Vagina (tissue), 2 donors: Measurements from ENCODE around the gene NOP53. TPM values are rescaled to one million over a fixed set of nuclear protein-coding genes. Genes with fewer than 3 reads are reported as not detected.
"Not testable (repeated sequence)": the region's sequence is repeated elsewhere in the genome, so short reads cannot be mapped to it uniquely, and the experiment has no call there.

Experiments used
- DNase-seq, 2 donors: peaks; one replicate each; pipeline ENCODE4 v3.0.0-alpha.2; 2017; ENCODE audit errors: extremely low spot score in 2 of 2
- H3K27ac ChIP-seq: fragments of 200-600 bp; sonication (generic); one replicate; pipeline ENCODE4 v1.5.1; 2019
- H3K27me3 ChIP-seq: fragments of 200-600 bp; sonication (generic); one replicate; pipeline ENCODE4 v1.5.1; 2019
- H3K36me3 ChIP-seq, 2 donors: fragments of 200-600 bp; sonication (generic); one replicate each; pipeline ENCODE4 v1.5.1; 2017 to 2019
- H3K4me1 ChIP-seq: fragments of 200-600 bp; sonication (generic); one replicate; pipeline ENCODE4 v1.5.1; 2019
- H3K4me3 ChIP-seq, 2 donors: fragments of 200-600 bp; sonication (generic); 1 replicate in 1 of 2; 2 replicates in 1 of 2; pipeline ENCODE4 v1.5.1; 2016 to 2019
- H3K9me3 ChIP-seq: fragments of 200-600 bp; sonication (generic); one replicate; pipeline ENCODE4 v1.5.1; 2019
- POLR2A ChIP-seq, 2 donors: fragments of 450-650 bp; IDR thresholded peaks; one replicate each; pipeline ENCODE4 v1.6.1; 2017; ENCODE audit warnings: antibody characterized with exemption in 2 of 2, mild to moderate bottlenecking in 2 of 2, moderate library complexity in 2 of 2
- POLR2AphosphoS5 ChIP-seq, 2 donors: sonication (generic); formaldehyde crosslinking; IDR thresholded peaks; one replicate each; pipeline ENCODE4 v1.9.0; 2017; ENCODE audit warnings: antibody characterized with exemption in 2 of 2, mild to moderate bottlenecking in 2 of 2, low read depth in 1 of 2; ENCODE audit not compliant: insufficient read depth in 1 of 2
- intact Hi-C: fragments of 100-400 bp; cut with DNase I; formaldehyde crosslinking; loops from one replicate; pipeline ENCODE4 v1.15.1; 2023
- total RNA-seq: library from RNA; depleted of rRNA; stranded (reverse); fragments of >200 nt; gene quantifications from one replicate; pipeline ENCODE4 v1.2.3, GENCODE V29; 2016
- TF ChIP-seq, protein P1 (sequence below), 3 experiments: fragments of 450-650 bp in 2 of 3; fragments of 200-600 bp in 1 of 3; sonication (generic) in 1 of 3; IDR thresholded peaks; one replicate each; pipeline ENCODE4 v1.5.1; 2017 to 2019; ENCODE audit warnings: antibody characterized with exemption in 3 of 3, mild to moderate bottlenecking in 2 of 3, moderate library complexity in 2 of 3

NOP53 gene
- total RNA-seq, 1 donor from 2014 or later, result 517 TPM

GRCh38 chr19:47762615-47763308 is 17.4 kb downstream of the NOP53 start:
- DNase-seq, result no peak
- intact Hi-C loops, result no loop called here
- H3K4me3 ChIP-seq, result no peak overlapping the region
- no peaks in the 10 kb centered on the region for H3K9me3 ChIP-seq
- peaks cover 0 to 7% of the 10 kb centered on the region in 2 donors for H3K36me3 ChIP-seq
- H3K4me1 ChIP-seq, result no peaks in the 10 kb centered on the region
- no peak overlapping the region for H3K27ac ChIP-seq
- no peaks in the 10 kb centered on the region for H3K27me3 ChIP-seq
- TF ChIP-seq POLR2AphosphoS5 (IDR thresholded peaks at IDR 0.05; ENCODE audit: insufficient read depth in 1 of 2, low read depth in 1 of 2) (peak; percentile 60 to 75), POLR2A (IDR thresholded peaks at IDR 0.05) (no peak)
- TF ChIP-seq, protein P1, sequence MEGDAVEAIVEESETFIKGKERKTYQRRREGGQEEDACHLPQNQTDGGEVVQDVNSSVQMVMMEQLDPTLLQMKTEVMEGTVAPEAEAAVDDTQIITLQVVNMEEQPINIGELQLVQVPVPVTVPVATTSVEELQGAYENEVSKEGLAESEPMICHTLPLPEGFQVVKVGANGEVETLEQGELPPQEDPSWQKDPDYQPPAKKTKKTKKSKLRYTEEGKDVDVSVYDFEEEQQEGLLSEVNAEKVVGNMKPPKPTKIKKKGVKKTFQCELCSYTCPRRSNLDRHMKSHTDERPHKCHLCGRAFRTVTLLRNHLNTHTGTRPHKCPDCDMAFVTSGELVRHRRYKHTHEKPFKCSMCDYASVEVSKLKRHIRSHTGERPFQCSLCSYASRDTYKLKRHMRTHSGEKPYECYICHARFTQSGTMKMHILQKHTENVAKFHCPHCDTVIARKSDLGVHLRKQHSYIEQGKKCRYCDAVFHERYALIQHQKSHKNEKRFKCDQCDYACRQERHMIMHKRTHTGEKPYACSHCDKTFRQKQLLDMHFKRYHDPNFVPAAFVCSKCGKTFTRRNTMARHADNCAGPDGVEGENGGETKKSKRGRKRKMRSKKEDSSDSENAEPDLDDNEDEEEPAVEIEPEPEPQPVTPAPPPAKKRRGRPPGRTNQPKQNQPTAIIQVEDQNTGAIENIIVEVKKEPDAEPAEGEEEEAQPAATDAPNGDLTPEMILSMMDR (IDR thresholded peaks at IDR 0.05), result no peak

GRCh38 chr19:47764705-47765104 is 19.4 kb downstream of the NOP53 start:
- H3K4me3 ChIP-seq, intact Hi-C loops, DNase-seq, H3K36me3 ChIP-seq, H3K4me1 ChIP-seq, H3K27ac ChIP-seq, H3K27me3 ChIP-seq, H3K9me3 ChIP-seq: not testable (repeated sequence)

DNA sequence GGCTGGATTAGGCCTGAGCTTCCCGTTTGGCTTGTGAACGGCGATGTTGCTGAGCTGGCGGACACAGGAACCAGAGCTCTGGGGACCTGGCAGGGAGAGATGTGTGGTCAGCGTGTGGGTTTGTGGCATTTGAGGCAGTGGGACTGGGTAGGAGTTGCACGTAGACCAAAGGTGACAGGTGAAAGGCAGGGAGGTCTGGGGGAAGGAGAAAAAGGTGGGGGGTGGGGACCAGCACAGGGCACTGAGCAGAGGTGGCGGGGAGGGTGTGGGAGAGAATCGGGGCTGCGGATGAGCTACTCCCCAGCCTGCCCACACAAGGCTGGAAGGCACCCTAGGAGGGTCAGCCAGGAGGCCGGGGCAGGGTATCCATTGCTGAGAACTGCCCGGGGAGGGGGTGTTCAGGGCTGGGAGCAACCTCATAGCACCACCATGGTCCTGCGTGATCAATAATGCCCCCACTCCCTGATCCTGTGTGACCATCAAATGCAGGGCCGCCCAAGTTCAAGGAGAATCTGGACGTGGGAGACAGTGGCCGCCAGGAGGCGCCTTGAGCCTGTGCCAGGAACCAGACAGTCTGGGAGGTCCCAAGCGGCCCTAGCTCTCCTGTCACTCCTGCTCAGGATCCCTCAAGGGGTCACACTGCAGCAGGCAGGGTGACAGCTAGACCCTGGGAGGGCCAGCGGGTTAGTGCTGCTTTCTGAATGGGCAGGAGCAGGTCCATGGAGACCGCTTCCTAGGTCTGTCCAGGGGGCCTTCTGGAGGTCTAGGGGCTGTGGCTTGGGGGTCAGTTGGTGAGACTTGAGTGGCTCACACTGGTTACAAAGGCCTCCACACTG is 20.4 kb downstream of the NOP53 start:
- H3K4me3 ChIP-seq, result no peak overlapping the region
- H3K27me3 ChIP-seq, result no peaks in the 10 kb centered on the region
- no peaks in the 10 kb centered on the region for H3K4me1 ChIP-seq
- DNase-seq, result no peak
- no peaks in the 10 kb centered on the region for H3K9me3 ChIP-seq
- TF ChIP-seq, protein P1 (IDR thresholded peaks at IDR 0.05), result peak; percentile 45 to 62 (median 49)
- TF ChIP-seq POLR2AphosphoS5 (IDR thresholded peaks at IDR 0.05; ENCODE audit: insufficient read depth in 1 of 2, low read depth in 1 of 2), result no peak
- no peaks in the 10 kb centered on the region for H3K36me3 ChIP-seq
- H3K27ac ChIP-seq, result no peak overlapping the region
- intact Hi-C loops, result no loop called here

DNA sequence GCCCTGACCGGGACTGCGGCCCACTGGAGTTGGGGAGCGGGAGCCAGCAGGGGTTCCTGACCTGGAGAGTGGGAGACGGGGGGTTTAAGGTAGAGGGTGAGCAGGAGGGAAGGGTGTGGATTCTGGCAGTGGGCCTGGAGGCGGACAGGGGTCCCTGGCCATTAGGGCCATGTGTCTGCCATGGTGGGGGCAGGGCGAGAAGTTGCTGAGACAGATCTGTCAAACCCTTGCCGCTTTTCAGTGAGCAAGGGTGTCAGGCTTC is 20.9 kb downstream of the NOP53 start:
- H3K27ac ChIP-seq, result no peak overlapping the region
- no peaks in the 10 kb centered on the region for H3K9me3 ChIP-seq
- TF ChIP-seq, protein P1 (IDR thresholded peaks at IDR 0.05), result no peak
- TF ChIP-seq POLR2A (IDR thresholded peaks at IDR 0.05), result no peak
- no peak for TF ChIP-seq POLR2AphosphoS5 (IDR thresholded peaks at IDR 0.05; ENCODE audit: insufficient read depth in 1 of 2, low read depth in 1 of 2)
- no peaks in the 10 kb centered on the region for H3K27me3 ChIP-seq
- H3K4me3 ChIP-seq, result no peak overlapping the region
- H3K36me3 ChIP-seq, result no peaks in the 10 kb centered on the region
- DNase-seq, result no peak
- intact Hi-C loops, result no loop called here
- H3K4me1 ChIP-seq, result no peaks in the 10 kb centered on the region

DNA sequence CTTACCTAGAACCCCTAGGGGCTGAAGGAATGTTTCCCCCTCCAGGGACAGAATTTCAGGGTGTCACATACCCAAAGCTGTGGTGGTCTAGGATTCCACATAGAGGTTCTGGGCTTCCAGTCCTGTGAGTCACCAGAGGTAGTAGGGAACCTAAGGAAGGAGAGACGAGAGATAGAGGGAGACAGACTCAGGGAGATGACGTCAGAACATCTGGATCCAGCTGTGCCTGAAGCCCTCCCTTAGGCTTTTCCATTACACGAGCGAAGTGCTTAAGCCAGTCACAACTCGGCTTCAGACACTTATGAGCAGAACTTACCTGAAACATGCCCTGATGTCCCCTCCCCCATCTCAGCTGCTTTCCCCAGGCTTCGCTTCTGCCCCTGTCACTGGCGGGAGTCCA is 21.3 kb downstream of the NOP53 start:
- H3K36me3 ChIP-seq, result no peaks in the 10 kb centered on the region
- DNase-seq, result no peak
- H3K9me3 ChIP-seq, result no peaks in the 10 kb centered on the region
- no peaks in the 10 kb centered on the region for H3K4me1 ChIP-seq
- no peaks in the 10 kb centered on the region for H3K27me3 ChIP-seq
- no peak overlapping the region for H3K27ac ChIP-seq
- intact Hi-C loops, result no loop called here
- H3K4me3 ChIP-seq, result no peak overlapping the region
- TF ChIP-seq POLR2AphosphoS5 (IDR thresholded peaks at IDR 0.05; ENCODE audit: insufficient read depth in 1 of 2, low read depth in 1 of 2) (no peak), POLR2A (IDR thresholded peaks at IDR 0.05) (no peak)
- TF ChIP-seq, protein P1 (IDR thresholded peaks at IDR 0.05), result no peak
